Placental epithelial cell (primary cell): ENCODE results near the gene ZFP2. TPM values are rescaled to one million over a fixed set of nuclear protein-coding genes. Genes with fewer than 3 reads are reported as not detected.

Source experiments
- total RNA-seq: library from RNA; depleted of rRNA; stranded (reverse); fragments of >200 nt; gene quantifications from 2 replicates; pipeline ENCODE4 v1.2.3, GENCODE V29; 2012

The ZFP2 gene
- total RNA-seq = 0.76 and 1.6 TPM in 2 replicates

DNA sequence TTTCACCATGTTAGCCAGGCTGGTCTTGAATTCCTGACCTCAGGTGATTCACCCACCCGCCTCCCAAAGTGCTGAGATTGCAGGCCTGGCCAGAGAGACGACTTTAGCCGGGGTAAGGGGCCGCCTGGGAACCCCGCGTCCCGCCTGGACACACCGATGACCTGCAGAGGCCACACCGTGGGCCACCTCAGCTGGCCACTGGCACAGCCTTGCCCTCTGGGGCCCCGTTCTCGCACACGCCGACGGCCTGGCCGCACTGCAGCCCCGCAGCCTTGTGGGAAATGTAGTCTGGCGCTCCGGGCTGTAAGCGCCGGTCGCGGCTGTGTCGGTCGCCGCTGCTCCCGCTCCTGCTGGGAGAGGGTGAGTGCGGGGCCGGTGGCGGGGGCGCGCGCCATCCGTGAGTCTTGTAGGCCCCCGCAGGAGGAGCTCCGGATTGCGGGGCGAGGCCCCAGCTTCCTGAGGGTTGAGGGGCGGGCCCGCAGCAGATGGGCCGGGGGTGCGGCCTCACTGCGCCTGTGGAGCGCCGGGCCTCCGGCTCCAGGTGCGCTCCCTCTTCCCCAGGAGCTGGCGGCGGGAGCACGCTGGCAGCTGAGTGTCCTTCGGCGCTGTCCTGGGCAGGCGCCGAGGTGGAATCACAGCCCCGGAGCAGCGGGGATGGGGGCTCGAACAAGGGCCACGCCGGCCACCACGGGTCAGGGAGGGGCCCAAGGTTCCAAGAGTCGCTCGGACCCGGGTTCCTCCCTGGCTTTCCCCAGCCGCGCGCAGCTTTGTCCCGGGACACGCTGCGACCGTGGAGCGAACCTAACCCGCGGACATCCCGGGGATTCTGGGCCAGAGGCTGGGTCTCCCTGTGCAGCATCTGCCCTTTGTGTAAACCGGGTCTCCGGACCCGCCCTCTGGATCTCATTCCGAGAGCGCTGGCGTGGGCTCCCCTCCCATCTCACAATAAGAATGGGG is at the start of gene ZFP2:
Gene ZFP2 (plus strand): TSS at position 299 of the 957 bp plus-strand sequence. CDS start 35,401 bp downstream, outside the sequence.

DNA sequence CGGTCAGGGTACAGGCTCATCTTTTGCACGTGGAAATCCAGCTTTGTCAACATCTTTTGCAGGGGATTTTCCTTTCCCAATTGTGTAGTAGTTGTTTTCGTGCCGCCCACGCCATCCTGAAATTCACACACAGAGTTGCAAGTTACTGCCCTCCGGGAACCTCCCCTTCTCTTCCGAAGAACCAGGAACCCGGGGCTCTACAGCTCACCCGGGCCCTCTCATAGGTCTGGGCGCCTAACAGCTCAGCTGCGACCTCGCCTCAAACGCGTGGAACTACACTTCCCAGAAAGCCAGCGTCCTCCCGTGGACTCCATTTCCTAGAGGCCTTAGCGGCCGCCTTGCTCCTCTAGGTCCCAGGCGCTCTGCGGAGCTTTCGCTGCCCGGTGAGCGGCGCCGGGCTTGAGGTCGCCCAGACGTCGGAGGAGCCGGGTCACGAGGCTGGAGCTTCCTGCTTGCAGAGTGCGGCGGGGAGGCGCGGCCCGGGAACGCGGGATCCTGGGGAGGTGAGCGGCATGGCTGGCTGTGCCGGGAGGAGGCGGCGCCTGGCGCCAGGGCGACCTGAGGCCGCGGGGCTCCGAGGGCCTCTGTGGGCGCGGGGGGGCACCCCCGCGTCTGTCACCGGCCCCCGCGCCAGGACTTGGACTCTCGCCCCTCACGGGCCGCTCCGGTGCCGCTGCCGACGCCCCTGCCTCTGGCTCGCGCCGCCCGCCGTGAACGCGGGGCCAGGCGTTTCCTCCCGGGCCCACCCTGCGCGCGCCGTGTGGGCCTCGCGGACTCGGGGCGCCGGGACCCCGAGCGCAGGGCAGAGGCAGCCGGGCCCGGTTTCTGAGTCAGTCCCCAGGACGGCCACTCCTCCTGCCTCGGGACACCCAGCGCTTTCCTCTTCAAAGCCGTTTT is 35.8 kb upstream of the ZFP2 start, which contains the start of gene ZNF354B:
Gene ZNF354B (plus strand): TSS at position 329 of the 897 bp plus-strand sequence. CDS start 1,095 bp downstream, outside the sequence.

DNA sequence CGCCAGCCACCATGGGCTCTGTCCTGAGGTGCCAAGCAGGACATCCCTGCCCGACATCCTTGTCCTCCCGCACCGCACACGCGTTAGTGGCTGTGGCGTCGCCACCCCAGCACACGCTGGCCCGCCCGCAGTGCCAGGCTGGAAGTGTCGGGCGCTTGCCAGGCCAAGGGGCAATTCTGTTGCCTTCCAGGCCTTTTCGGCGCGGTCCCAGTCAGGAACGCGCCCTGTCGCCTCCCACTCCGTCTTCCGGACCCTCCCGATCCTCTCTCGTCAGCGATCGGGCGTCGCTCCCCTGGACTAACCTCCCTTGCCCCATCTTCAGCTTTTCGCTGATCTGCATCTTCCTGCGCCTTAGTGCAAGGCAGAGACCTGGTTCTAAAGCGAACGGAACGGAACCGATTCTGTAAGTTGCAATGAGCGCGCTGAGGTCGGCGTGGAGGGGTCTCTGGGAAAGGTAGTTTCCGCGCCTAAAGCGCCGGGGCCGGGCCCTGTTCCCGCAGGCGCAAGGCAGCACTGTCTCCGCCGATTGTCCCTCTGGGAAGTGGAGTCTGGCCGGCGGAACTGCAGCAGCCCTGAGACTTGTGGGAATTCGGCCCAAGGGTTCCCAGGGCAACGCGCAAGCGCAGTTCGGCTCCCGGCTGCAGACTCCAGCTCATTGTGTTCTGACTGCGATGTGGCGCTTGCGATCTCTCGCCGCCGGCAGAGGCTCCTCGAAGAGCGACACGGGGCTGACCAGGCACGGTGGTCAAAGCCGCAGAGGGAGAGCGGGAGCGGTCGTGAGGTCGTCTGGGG is 45.1 kb downstream of the ZFP2 start, which contains the start of gene ZNF454:
Gene ZNF454 (plus strand): TSS at position 630 of the 792 bp plus-strand sequence. CDS start 1,594 bp downstream, outside the sequence.

Other genes with a start within 250 kb of the ZFP2 start
- 9.0 TPM in 2 replicates for gene ZNF354A, start 165.3 kb upstream of the ZFP2 start, total RNA-seq
- 8.1 and 11.8 TPM in 2 replicates for gene ZNF354B, start 36.0 kb upstream of the ZFP2 start, total RNA-seq
- 2.7 and 6.3 TPM in 2 replicates for gene ZNF454, start 45.3 kb downstream of the ZFP2 start, total RNA-seq
- not detected in 2 replicates for gene GRM6, start 99.4 kb downstream of the ZFP2 start, total RNA-seq
- 4.4 and 7.5 TPM in 2 replicates for gene ZNF879, start 127.9 kb downstream of the ZFP2 start, total RNA-seq
- 6.0 and 9.8 TPM in 2 replicates for gene ZNF354C, start 164.5 kb downstream of the ZFP2 start, total RNA-seq